Left kidney (tissue), 2 donors: ENCODE measurements around the gene CATSPERZ. TPM values are rescaled to one million over a fixed set of nuclear protein-coding genes. Genes with fewer than 3 reads are reported as not detected.
"Not testable (repeated sequence)": the region's sequence is repeated elsewhere in the genome, so short reads cannot be mapped to it uniquely, and the experiment has no call there.

Source experiments
- DNase-seq: peaks from one replicate; pipeline ENCODE4 v3.0.0-alpha.2; 2013
- polyA plus RNA-seq: library from polyadenylated mRNA; unstranded; fragments of 120-200 nt; gene quantifications from one replicate; pipeline ENCODE4 v1.2.1, GENCODE V29; 2013; ENCODE audit not compliant: insufficient read length

CATSPERZ gene
- polyA plus RNA-seq, 1 donor: not detected

GRCh38 chr11:64318766-64319761, 18.9 kb downstream of the CATSPERZ start:
- no peak for DNase-seq

DNA sequence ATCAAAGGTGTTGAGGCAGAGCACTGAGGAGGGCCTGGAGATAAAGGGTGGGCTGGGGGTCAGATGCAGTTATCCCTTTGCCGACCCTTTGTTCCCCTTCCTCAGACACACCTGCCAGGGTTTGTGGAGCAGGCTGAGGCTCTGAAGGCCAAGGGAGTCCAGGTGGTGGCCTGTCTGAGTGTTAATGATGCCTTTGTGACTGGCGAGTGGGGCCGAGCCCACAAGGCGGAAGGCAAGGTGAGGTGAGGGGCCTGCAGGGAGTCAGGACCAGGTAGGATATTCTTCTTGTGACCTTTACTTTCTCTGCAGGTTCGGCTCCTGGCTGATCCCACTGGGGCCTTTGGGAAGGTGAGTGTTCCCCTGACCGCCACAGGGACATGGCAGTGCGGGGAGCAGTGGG, 20.4 kb downstream of the CATSPERZ start:
- DNase-seq: no peak

- no peak for DNase-seq
These were observed 20.9 kb downstream of the CATSPERZ start for GRCh38 chr11:64321026-64321425.

DNA sequence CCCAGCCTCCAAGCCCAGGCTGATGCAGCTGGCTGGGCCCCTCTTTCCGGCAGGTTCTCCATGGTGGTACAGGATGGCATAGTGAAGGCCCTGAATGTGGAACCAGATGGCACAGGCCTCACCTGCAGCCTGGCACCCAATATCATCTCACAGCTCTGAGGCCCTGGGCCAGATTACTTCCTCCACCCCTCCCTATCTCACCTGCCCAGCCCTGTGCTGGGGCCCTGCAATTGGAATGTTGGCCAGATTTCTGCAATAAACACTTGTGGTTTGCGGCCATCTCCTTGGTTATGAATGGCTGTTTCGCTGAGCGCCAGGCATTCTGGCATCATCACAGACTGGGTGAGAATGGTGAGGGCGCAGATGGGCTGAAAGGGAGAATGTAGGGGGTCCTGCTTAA, 21.4 kb downstream of the CATSPERZ start:
- no peak for DNase-seq

- no peak for DNase-seq
These were observed 22.7 kb downstream of the CATSPERZ start for GRCh38 chr11:64322925-64323260.

- DNase-seq: no peak
These were observed 23.2 kb downstream of the CATSPERZ start for GRCh38 chr11:64323373-64323772.

- not testable (repeated sequence) for DNase-seq
These were observed 23.8 kb downstream of the CATSPERZ start for GRCh38 chr11:64323984-64324383.

DNA sequence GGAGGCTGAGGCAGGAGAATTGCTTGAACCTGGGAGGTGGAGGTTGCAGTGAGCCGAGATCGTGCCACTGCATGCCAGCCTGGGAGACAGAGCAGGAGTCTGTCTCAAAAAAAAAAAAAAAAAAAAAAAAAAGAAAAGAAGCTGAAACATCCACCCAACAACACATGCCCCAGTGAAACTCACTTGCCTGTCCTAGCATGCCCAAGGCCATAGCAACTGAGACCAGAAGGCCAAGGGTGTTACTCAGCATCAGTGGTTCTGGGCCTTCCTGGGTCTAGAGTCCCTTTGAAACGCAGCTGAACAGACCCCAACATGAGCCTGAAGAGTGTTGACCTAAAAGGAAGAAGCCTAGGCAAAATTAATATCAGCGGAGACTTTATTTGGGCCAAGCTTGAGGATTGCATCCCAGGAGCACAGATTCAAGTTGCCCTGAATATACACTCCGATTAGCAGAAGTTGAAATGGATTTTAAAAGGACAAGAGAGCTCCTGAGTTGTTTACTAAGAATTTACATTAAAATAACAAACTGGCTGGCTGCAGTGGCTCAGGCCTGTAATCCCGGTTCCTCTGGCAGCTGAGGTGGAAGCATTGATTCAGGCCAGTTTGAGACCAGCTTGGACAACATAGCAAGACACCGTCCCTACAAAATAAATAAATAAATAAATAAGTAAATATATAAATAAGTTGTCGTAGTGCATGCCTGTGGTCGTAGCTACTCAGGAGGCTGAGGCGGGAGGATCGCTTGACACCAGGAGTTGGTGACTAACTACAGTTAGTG, 24.7 kb downstream of the CATSPERZ start:
- DNase-seq: no peak

DNA sequence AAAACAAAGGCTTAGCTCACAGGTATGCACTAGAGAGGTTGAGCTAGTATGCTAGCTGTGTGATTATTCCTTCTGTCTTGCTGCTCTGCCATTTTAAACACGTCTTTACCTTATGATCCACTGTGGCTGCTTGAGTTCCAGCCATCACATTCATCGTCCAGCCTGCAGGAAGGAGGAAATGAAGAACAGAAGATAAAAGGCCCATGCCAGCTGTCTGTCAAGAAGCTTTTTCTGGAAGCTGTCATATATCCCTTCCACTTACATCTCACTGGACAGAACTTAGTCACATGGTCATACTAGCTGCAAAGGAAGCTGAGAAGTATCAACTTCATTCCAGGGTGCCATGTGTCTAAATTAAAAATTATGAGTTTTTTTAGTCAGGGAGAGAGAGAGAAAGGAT, 27.2 kb downstream of the CATSPERZ start:
- DNase-seq: no peak

GRCh38 chr11:64327993-64328392, 27.8 kb downstream of the CATSPERZ start:
- DNase-seq: no peak

DNA sequence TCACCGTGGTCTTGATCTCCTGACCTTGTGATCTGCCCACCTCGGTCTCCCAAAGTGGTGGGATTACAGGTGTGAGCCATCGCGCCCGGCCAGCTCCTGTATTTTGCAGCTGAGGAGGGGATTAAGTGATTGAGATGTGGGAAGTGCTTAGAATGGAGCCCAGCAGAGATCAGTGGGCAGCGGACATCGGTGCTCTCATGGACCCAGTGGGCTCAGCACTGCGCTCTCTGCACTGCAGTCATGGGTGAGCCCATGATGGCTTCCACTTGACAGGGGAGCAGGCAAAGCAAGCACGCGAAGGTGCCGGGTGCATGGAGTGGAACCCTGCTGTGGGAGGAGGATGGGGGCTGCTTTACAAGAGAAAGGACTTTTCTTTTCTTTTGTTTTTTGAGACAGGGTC, 30.7 kb downstream of the CATSPERZ start:
- no peak for DNase-seq

DNA sequence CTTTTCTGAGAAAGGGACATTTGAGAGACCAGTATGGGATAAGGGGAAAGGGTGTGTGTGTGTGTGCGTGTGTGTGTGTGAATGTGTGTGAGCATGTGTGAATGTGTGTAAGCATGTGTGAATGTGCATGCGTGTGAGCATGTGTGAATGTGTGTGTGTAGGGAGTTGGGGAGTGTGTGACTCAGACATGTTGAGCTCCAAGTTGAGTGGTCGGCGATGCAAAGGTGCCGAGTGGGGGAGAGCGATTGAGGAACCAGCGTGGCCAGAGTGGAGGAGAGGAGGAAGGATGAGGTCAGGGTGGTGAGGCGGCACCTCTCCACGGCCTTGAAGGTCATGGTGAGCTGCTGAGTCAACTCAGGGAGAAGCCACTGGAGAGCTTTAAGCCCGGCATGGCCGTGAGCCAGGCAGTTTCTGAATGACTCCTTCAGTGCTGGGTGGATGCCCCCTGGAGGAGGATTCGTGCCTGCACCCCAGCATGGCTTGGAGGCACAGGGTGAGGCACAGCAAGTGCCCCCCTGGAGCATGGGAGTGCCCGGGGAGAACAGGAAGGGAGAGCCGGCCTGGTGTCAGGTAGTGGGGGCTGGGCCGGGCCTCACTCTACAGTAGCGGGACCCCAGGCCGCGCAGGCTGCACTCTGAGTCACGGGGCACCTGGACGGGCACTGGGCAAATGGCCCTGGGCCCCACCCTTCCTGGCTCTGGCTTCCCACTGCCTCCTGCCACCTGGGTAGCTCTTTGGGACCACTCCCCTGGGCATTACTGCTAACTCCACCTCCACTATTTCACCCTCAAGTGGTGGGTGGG, 31.6 kb downstream of the CATSPERZ start:
- no peak for DNase-seq

GRCh38 chr11:64333556-64333955, 33.4 kb downstream of the CATSPERZ start:
- no peak for DNase-seq

DNA sequence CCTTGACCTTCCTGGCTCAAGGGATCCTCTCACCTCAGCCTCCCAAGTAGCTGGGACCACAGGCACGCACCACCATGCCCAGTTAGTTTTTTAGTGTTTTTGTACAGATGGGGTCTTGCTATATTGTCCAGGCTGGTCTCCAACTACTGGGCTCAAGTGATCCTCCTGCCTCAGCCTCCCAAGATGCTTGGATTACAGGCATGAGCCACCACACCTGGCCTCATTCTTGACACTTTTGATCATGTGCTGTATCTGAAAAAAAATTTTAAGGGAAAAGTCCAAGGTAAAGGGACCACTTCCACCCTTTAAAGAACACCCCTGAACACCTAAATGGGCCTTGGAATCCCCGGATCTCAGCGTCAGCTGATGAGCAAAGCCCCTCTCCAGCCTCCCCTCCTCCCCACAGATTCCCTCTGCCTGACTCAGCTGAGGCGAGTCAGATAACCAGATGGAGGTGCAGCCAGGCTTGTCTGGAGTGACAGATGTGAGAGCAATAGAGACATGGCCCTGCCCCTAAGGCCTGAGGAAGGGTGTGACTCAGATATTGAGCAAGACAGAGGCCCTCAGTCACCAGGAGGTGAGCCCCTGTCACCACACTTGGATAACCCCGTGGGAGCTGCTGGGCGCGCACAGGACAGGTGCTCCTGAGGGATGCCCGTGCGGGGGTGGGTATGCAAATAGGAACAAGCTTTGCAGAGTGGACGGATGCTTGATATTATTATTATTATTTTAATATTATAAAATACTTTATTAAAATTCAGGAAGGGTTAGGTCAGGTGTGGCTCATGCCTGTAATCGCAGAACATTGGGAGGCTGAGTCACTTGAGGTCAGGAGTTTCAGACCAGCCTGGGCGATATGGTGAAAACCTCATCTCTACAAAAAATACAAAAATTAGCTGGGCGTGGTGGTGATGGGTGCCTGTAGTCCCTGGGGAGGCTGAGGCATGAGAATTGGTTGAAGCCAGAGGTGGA, 34.9 kb downstream of the CATSPERZ start:
- DNase-seq: no peak

GRCh38 chr11:64337538-64338249, 37.5 kb downstream of the CATSPERZ start:
- DNase-seq: no peak

GRCh38 chr11:64338716-64339115, 38.6 kb downstream of the CATSPERZ start:
- DNase-seq: no peak

DNA sequence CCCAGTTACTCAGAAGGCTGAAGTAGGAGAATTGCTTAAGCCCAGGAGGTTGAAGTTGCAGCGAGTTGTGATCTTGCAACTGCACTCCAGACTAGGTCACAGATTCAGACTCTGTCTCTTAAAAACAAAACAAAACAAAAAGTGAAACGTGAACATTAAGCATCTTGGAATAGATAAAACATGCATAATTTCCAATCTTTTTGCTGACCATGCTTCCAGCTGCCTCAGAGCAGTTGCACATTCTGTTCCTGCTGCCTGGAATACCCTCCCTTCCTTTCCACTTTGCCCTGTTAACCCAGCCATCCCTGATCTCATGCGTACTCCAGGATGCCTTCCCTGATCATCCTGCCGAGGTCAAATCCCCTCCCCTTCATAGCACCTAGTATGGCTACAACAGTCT, 39.1 kb downstream of the CATSPERZ start:
- no peak for DNase-seq

DNA sequence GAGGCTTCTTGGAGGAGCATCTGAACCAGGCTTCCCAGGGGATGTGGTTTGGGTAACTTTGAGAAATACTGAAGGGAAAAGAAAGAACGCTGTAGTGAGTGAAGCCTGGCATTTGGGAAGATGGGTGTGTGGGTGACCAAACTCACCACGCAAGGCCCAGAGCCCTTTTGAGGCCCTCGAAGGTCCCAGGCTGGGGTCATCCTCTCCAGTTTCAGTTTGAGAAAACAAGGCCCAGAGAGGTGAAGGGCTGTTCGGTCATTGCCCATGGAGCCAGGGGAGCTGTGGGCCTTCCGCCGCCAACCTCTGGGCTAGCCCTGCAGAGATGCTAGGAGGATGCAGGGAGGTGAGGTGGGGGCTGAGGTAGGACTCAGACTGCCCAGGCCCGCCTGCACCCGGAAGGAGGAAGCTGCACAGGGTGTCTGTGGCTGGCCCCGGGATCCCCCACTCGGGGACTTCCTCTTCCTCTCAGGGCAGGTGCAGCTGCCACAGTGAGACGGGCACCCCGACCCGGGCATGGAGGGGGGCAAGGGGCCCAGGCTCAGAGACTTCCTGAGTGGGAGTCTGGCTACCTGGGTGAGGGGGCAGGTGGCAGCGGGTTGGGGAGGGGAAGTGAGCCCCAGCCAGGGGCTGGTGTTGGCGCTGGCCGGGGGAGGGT, 39.7 kb downstream of the CATSPERZ start, which contains the start of gene CCDC88B:
Gene CCDC88B, plus strand, starts transcription at position 451 of the 655 bp plus-strand sequence. Its CDS starts 63 bp downstream, at position 514.
- no peak for DNase-seq

- no peak for DNase-seq
These were observed 40.6 kb downstream of the CATSPERZ start for GRCh38 chr11:64340671-64341335.
